Progenitor cell of endocrine pancreas (in vitro differentiated cells): ENCODE data around the gene DENND10. TPM values are rescaled to one million over a fixed set of nuclear protein-coding genes. Genes with fewer than 3 reads are reported as not detected.
"Not testable (repeated sequence)": the region's sequence is repeated elsewhere in the genome, so short reads cannot be mapped to it uniquely, and the experiment has no call there.

Source experiments
- DNase-seq: peaks from one replicate; pipeline ENCODE4 v3.0.0; 2021; ENCODE audit warnings: low spot score; ENCODE audit not compliant: unreplicated experiment
- H3K27ac Mint-ChIP-seq: 2 replicates; pipeline ENCODE4 v1.8.0; 2021; ENCODE audit warnings: mild to moderate bottlenecking, moderate library complexity, mixed read lengths
- H3K27me3 Mint-ChIP-seq: 2 replicates; pipeline ENCODE4 v1.8.0; 2021; ENCODE audit warnings: mixed read lengths
- H3K36me3 Mint-ChIP-seq: 2 replicates; pipeline ENCODE4 v1.8.0; 2022; ENCODE audit warnings: mixed read lengths; ENCODE audit not compliant: insufficient read depth
- H3K4me1 Mint-ChIP-seq: 2 replicates; pipeline ENCODE4 v1.8.0; 2021; ENCODE audit warnings: low read depth, mixed read lengths
- H3K4me3 Mint-ChIP-seq: 2 replicates; pipeline ENCODE4 v1.8.0; 2021; ENCODE audit warnings: low read depth, mild to moderate bottlenecking, moderate library complexity, mixed read lengths
- H3K9me3 Mint-ChIP-seq: 2 replicates; pipeline ENCODE4 v1.8.0; 2021; ENCODE audit warnings: low read depth, mixed read lengths
- CTCF ChIP-seq: fragments of 200-600 bp; sonication (generic); IDR thresholded peaks from one replicate; pipeline ENCODE4 v1.5.0; 2021; ENCODE audit warnings: antibody characterized with exemption, mild to moderate bottlenecking; ENCODE audit not compliant: unreplicated experiment
- total RNA-seq: library from RNA; stranded (reverse); gene quantifications from 2 replicates; pipeline ENCODE4 v1.2.1, GENCODE V29; 2021

DENND10 gene
- total RNA-seq, 1 donor from 2014 or later, result 48.5 TPM

DNA sequence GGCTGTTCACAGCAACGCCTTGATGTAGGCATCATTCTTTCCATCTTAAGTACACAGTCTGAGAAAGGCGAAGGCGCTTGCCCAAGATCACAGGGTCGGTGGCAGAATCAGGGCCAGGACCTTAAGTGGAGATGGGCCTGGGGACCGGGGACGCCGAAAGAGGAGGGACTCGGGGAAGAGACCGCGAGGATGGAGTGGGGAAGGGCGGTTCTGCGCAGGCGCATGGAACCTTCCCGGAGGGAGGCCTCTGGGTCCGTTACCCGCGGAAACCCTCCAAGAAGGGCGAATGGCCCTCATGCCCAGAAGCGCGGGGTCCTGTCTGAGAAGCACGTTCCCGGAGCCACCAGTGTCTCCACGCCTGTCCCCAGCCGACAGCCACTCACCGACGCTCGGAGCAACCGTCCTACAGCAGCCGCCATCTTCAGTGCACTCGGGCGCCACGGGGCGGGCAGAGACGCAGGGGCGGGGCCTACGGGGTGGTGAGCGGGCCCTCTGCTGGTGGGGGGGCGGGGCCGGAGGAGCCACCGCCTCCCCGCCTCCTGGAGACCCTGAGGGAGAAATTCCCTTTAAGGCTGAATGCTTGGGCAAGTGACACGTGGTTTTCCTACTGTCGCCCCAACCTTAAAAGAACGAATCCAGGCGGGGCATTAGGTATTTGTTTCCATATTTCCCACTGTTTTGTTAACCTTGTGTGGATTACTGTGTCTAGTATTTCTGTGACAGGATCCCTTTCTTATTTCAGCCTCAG, 74.6 kb downstream of the DENND10 start, which contains the start of gene PRDX3:
TSS of gene PRDX3 (minus strand) at position 441 of the 748 bp plus-strand sequence. CDS start at position 419, 22 bp downstream.
- Mint-ChIP-seq H3K9me3 (no peaks in the 10 kb centered on the region), H3K36me3 (peaks cover 7% of the 10 kb centered on the region), H3K27ac (peak within 1 kb of the TSS; percentile 98), H3K27me3 (no peaks in the 10 kb centered on the region), H3K4me1 (peaks cover 16% of the 10 kb centered on the region), H3K4me3 (peak within 1 kb of the TSS; percentile 95)
- TF ChIP-seq CTCF, result no peak
- peak; percentile 88 for DNase-seq

GRCh38 chr10:119180850-119181400, 77.0 kb downstream of the DENND10 start:
- H3K27me3 Mint-ChIP-seq, H3K27ac Mint-ChIP-seq, H3K4me3 Mint-ChIP-seq, H3K36me3 Mint-ChIP-seq, H3K9me3 Mint-ChIP-seq, DNase-seq: not testable (repeated sequence)
- H3K4me1 Mint-ChIP-seq, result peaks cover 15% of the 10 kb centered on the region

DNA sequence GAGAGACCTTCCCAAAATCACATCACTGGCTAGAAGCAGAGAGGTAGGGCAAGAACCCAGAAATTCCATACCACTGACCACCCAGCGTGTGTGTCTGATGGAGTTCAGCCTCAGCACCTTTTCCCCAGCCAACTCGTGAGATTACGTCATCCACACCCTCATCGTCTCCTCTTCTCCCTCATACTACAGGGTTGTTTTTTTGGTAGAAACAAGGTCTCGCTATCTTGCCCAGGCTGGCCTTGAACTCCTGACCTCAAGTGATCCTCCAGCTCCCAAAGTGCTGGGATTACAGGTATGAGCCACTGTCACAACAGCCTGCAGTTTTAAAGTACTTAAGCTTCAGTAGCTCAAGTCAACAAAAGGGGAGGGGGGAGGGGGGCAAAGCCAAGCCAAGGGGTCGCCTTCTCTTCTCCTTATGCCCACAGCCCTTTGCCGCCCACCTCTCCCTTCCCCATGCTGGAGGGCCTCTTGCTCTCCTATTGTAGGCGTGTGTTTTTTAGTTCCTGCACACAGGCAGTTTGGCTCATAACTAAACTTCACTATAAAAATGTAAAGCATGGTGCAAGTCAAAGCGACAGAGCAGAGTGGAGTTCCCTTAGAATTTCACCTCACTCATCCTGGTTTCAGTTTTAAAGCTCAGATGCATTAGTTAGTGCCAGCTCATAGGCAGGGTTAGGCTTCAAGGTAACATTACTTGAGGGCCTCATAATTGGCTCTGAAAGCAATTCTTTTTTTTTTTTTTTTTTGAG, 79.9 kb downstream of the DENND10 start:
- peaks cover 8% of the 10 kb centered on the region for H3K4me1 Mint-ChIP-seq
- H3K36me3 Mint-ChIP-seq, result peaks cover 3% of the 10 kb centered on the region
- no peak overlapping the region for H3K27ac Mint-ChIP-seq
- no peak overlapping the region for H3K4me3 Mint-ChIP-seq
- TF ChIP-seq CTCF, result no peak
- H3K9me3 Mint-ChIP-seq, result peaks cover 5% of the 10 kb centered on the region
- DNase-seq, result no peak
- no peaks in the 10 kb centered on the region for H3K27me3 Mint-ChIP-seq

Other genes with a start within 250 kb of the DENND10 start
- 2.7 and 3.5 TPM in 2 replicates for gene NANOS1, start 74.4 kb upstream of the DENND10 start, total RNA-seq
- 127 and 129 TPM in 2 replicates for gene EIF3A, start 23.3 kb upstream of the DENND10 start, total RNA-seq
- 25.7 and 27.2 TPM in 2 replicates for gene SFXN4, start 61.6 kb downstream of the DENND10 start, total RNA-seq
- 116 and 117 TPM in 2 replicates for gene PRDX3, start 74.7 kb downstream of the DENND10 start, total RNA-seq
- gene GRK5, start 103.5 kb downstream of the DENND10 start, total RNA-seq, result 21.6 and 23.0 TPM in 2 replicates